Stimulated activated CD4-positive, alpha-beta T cell treated with anti-CD3 and anti-CD28 coated beads, Interleukin-1b, Interleukin-23, amount 100 ng/mL, for 24 hours (primary cell): ENCODE data around the gene DNAJB11.
"Not testable (repeated sequence)": the region's sequence is repeated elsewhere in the genome, so short reads cannot be mapped to it uniquely, and the experiment has no call there.

Experiments
- DNase-seq, 4 experiments: peaks; one replicate each; pipeline ENCODE4 v3.0.0-alpha.2; 2020; ENCODE audit warnings: low read depth in 4 of 4, low spot score in 1 of 4

The DNAJB11 gene

DNA sequence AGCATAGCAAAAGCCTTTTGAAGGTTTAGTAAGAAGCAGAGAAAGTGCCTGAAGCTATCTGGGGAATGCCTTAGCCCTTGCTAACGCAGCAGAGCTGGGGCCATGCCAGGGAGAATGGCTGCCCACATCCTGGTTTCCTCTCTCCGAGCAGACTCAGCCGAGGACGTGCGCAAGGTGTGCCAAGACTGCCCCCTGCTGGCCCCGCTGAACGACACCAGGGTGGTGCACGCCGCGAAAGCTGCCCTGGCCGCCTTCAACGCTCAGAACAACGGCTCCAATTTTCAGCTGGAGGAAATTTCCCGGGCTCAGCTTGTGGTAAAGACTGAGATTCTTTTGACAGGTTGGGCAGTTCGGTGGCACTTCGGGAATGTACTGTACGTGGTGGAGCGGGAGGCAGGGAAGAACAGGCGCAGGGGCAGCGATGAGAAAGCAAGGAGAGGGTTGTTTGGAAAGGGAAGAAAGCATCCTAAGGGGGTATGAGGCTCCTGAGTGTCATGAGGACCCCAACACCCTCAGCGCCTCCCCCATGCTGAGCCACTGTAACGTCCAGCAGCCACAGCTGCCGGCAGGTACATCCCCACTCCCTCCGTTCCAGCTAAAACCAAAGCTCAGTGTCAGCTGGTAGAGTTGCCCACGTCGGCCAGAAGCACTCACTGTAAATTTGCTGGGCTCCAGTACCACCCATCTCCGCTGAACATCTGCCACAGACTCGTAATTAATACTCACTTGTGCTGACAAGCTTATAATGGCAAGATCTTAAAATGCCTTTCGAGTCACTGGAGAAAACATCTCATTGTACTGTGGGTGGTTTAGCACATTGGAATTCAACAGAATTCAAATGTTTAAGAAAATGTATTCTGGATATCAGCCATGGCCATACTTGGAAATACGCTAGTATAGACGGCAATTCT is 46.8 kb downstream of the DNAJB11 start:
- peak; percentile 73 to 78 (median 77) for DNase-seq

DNA sequence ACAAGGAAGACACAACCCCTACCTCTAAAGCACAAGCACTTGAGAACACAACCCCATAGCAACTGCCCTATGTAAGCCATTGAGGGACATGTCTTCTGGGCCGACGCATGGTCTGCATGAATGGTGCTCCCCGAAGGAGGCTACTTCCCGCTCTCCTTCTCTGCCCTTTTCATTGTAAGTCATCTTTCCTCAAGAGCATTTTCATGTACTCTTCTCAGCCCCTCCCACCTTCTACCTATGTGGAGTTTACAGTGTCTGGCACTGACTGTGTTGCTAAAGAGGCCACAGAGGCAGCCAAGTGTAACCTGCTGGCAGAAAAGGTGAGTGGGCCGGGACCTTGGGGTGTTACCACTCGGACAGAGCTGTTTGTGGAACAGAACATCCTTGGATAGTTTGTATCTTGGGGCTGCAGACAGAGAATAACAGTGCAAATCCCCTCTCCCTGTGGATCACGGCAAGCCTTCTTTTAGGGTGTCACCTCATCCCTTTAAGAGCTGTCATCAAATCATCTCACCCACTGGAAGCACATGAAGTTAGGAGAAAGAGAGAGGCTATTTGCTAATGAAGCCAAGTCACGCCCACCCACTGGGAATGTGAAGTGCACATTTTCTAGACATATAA is 47.9 kb downstream of the DNAJB11 start:
- DNase-seq: no peak

DNA sequence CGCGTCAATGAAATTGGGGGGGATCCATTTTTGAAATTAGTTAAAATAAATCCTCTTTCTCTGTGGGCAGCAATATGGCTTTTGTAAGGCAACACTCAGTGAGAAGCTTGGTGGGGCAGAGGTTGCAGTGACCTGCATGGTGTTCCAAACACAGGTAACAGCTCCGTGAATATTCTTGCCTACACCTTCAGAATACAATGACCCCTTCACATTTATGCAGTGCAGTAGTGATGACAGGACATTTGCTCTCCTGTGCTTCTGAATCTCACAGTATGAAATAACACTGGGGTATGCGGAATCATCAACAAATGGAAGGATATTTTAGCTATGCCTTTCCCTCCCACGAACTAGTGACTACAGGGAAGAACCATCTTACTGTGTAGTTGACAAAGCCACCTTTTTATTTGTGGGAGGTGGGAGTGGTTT is 49.3 kb downstream of the DNAJB11 start:
- DNase-seq: no peak

DNA sequence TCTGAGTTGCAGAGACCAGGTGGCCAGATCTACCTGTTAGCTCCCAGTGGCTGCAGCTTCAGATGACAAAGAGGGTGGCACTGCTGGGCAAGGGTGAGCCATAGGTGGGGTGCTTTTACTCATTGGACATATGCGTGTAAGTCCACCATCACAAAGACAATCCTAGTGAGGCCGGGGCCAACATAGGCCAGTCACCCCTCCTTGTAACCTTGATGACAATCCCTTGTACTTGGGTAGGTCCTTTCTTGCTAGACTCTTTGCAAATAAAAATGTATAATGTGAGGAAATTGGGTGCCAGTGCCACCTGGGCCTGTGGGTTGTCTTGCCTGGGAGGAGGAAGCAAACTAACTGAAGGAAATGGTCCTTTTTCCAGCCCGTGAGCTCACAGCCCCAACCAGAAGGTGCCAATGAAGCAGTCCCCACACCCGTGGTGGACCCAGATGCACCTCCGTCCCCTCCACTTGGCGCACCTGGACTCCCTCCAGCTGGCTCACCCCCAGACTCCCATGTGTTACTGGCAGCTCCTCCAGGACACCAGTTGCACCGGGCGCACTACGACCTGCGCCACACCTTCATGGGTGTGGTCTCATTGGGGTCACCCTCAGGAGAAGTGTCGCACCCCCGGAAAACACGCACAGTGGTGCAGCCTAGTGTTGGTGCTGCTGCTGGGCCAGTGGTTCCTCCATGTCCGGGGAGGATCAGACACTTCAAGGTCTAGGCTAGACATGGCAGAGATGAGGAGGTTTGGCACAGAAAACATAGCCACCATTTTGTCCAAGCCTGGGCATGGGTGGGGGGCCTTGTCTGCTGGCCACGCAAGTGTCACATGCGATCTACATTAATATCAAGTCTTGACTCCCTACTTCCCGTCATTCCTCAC is 49.9 kb downstream of the DNAJB11 start:
- no peak for DNase-seq

DNA sequence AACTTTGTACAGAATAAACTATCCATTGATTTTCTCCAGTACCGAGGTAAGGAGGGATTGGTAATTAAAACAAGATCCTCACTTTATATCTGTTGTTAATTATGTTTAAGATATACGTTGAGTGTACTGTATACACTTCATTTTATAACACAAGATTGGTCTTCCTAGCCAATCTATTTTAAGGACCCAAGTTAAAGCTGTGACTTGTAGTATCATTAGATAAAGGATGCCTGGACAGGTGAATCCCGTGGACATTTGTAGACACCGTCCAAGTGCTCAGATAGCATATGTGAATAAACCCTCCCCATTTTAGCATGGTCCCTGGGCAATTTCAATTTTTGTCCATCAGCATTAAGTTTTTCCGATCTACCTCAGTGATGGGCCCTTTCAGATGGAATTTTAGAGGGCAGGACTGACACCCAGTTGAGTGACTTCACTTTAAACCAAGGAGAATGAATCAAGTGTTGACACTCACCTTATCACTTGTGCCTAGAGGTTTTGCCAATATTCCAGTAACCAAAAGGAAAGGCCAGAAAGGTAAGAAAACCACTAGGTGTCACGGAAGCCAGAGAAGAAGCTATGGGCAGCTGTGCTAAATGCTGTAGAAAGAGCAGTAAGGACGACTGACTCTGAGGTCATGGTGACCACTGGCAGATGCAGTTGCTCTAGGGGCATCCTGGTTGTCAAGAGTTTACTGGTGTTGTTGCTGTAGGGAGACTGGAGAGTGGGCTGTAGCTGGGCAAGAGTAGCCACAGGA is 51.6 kb downstream of the DNAJB11 start:
- DNase-seq: no peak

DNA sequence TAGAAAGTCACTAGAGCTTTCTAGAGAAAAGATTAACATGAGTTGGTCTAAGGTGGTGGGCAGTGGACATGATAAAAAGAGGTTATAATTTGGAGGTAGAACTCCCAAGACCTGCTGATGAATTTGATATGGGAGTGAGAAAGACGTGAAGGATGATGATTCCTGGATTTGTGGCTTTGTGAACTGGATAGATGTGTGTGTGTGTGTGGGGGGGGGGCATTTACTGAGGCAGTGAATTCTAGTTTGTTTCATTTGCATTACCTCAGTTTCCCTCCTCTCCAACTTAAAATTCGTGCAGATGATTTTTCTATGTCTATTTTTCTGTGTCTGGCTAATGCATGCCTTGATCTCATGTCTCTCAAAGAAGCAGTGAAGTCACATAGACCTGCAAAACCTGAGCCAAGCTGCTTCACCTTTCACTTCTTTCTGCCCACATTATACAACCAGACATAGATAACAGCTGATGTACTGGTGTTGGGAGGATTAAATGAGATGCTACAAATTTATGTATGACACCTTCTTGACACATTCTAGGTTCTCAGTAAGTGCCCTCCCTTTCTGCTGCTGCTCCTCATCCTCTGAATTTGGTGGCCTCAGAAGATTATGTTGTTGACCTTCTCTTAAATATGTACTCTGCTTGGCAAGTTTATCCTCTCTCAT is 52.3 kb downstream of the DNAJB11 start:
- no peak for DNase-seq

DNA sequence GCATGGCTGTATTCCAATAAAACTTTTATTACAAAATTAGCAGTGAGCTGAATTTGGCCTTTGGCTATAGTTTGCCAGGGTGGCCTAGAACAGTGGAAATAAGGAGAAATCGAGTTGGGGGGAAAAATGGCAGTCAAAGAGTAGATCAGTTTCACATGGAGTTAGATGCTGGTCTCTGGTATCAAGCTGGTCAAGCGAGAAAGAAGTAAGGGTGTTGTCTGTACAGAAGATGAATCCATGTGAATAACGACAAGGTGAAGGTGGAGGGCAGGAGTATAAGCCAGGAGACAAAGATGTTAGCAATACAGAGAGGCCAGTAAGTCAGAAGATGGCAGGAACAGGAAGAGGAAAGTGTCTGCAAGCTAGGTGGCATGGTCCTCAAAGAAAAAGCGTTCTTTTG is 54.1 kb downstream of the DNAJB11 start:
- no peak for DNase-seq

DNA sequence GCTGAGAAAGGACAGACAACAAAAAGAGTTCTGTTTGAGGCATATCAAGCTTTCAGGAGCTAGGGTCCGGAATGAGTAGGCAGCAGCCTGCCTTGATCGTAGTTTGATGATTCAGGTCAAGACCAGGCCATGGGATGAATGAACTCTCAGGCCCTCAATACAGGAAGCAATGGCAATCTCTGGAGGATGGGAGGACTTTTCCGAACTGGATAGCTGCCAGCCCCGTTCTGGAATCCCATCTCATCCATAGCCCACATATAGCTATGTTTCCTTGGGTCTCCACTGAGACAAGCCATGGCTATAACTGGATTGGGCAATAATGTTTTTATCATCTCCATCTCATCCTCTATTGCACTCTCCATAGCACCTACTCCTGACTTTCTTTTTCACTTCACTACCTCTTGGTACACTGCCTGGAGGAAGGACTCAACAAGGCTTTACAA is 55.1 kb downstream of the DNAJB11 start:
- no peak for DNase-seq

DNA sequence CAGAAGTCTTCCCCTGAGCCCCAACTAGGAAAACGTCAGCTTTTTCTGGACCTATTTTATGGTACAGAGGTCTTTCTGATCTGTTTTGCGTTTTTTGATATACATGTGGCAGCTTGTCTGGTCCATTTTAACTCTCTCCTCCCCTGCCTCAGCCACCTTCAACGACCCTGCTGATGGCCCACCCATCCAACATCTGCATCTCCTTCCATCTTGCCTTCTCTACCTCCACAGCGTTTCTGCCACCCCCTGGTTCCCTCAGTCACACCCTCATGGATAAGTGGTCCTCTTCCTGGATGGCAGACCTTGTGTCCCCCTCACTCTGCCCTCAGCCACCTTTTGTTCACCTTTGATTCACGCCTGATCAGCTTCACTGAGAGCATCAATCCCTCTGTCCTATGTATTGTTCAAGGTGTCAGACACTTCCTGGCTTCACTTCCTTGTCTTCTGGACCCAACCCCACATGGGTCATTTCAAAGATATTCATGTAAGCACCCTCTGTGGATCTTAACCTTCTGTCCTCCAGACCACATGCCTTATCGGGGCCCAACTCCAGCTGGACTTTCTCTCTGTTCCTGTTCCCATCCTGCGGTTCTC is 55.8 kb downstream of the DNAJB11 start:
- no peak for DNase-seq

DNA sequence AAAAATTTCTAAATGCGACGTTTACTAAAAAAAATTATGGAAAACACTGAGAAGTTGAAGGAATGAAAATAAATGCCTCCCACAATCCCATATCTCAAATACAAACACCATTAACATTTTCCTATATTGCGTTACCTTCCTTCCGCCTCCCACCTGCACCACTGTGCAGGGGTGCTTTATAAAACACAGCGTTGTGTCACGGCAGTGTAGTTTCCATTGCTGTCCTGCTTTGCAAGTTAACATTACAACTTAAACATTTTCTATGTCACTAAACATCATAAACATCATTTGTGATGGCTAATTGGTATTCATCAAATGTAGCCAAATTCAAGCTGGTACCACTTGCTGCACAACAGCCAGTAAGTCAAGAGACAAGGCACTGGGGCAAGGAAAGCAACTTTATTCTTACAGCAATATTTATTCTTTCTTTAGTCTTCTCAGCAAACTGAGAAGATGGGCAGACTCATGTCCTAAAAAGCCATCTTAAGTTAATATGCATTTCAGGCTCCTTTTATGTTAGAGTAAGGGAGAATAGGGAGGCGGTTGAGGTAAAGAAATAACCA is 57.4 kb downstream of the DNAJB11 start:
- no peak for DNase-seq

DNA sequence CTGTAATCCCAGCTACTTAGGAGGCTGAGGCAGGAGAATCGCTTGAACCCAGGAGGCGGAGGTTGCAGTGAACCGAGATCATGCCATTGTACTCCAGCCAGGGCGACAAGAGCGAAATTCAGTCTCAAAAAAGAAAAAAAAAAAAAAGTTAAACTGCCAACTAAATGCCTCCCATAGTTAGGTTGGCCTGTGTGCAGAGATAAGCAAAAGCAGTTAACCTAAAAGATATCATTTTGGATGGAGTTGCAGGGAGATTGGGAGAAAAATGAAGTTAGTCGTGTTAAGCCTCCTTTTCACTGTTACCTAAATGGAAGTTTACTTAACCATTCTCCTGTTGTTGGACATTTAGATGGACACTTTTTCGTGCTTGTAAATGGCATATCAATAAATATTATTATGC is 58.2 kb downstream of the DNAJB11 start:
- DNase-seq: no peak

DNA sequence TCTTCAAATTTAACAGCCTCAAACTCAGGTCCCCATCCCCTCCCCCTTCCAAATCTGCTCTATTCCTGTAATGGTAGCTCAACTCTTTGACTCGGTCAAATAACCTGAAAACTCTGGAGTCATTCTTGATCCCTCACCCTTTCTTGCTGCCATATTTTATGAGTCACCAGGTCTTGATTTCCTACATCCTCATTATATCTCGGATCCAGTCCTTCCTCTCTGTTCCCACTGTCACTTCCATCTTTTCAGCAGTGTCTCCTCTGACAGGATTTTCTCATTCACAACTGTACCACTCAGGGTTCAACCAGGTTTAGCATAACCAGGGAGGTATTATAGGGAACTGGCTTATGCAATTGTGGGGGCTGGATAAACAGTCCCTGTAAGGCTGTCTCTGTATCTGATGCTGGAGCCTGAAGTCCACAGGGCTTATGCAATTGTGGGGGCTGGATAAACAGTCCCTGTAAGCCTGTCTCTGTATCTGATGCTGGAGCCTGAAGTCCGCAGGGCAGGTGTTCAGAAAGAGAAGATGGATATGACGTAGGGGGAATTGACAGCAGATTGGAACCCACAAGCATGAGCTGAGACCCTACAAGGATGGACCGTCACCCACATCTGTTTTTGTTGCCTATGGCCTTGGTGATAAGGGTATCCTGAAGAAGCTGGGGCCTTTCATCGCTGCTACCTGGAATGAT is 60.6 kb downstream of the DNAJB11 start:
- DNase-seq: no peak

DNA sequence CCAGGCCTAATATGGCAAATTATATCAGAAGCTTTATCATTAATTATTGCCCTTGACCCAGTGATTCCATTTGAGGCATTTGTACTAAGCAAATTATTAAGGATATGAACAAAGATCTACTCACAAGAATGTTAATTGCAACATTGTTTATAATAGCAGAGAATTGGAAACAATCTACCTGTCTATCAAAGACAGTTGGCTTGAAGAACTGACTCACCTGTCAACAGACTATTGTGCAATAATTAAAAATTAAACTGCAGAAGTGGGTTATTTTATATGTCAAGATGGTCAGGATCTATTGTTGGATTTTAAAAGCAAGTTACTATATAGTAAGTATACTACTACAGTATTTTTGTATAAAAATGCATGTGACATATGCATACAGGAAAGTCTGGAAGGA is 63.0 kb downstream of the DNAJB11 start:
- DNase-seq: no peak

DNA sequence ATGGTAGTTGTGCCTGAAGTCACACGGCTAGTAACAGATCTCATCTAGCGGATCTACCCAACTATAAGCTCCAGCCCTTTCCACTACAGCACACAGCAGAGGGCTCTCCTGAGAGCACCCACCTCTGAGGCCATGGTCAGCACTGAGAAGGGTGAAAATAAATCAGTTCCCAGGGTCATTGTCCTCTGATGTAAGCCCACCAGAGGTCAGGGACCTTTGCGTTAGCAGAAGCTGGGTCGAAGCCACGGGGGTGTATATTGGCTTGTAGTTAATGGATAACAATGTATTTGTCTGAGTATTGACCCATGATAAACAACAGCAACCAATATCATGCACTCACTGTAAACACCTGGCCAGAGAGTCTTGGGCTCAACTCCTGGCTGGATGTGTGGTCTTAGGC is 63.7 kb downstream of the DNAJB11 start:
- DNase-seq: not testable (repeated sequence)
